Stimulated activated CD4-positive, alpha-beta T cell treated with anti-CD3 and anti-CD28 coated beads, TNF-alpha, amount 100 ng/mL, for 4 hours (primary cell): Measurements from ENCODE around the gene GALNT3.

ENCODE experiments used
- DNase-seq, 3 experiments: peaks; one replicate each; pipeline ENCODE4 v3.0.0-alpha.2; 2020; ENCODE audit warnings: low read depth in 3 of 3

Gene GALNT3

DNA sequence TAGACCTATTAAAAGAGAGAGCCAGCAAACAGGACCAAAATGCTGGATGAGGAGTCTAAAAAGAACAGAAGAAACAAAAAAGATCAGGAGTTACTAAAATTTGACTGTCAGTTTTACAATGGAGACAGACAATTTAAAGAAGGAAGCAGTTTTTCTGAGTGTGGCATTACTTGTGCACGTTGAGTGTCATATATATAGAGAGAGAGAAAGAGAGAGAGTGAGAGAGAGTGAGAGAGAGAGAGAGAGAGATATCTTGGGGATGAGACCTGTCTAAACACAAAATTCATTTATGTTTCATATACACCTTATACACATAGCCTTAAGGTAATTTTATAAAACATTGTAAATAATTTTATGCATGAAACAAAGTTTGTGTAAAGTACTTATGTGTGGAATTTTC is 2.1 kb upstream of the GALNT3 start:
- DNase-seq = no peak

DNA sequence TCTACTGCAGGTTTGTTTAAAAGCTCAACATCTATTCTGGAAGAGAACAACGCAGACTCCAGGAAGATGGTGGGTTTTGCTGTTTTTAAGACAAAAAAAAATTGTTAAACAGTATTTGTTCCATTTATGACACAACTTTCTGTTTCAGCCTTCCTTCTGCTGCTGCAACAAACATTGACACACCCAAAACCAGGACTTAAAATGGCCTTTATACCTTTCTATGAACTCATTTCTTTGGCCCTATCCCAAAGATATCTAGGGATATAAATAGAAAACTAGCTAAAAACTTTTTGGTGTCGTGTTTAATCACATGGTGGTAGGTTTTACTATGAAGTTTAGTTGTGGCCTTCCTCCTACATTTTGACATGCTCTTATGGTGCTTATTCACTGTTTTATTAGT is 964 bp upstream of the GALNT3 start:
- no peak for DNase-seq

DNA sequence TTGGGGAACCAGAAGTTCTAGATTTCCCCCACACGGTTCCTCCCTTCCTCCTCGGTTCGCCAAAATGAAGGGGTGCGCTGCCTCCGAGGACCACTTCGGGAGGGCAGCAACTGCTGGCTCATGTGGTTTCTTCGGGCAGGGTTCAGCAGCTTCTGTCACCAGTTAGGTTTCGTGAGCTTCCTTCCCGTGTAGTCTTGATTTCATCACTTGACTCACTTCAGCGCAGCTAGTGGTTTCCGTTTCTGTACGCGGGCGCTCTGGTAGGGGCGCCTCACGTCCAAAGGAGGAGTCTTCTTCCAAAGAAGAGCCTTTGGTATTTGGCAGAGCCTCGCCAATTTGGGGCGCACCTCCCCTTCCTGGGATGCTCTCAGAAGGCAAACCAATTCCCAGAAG is 485 bp upstream of the GALNT3 start:
- DNase-seq = peak in 2 of 3 experiments; percentile 19 to 22

DNA sequence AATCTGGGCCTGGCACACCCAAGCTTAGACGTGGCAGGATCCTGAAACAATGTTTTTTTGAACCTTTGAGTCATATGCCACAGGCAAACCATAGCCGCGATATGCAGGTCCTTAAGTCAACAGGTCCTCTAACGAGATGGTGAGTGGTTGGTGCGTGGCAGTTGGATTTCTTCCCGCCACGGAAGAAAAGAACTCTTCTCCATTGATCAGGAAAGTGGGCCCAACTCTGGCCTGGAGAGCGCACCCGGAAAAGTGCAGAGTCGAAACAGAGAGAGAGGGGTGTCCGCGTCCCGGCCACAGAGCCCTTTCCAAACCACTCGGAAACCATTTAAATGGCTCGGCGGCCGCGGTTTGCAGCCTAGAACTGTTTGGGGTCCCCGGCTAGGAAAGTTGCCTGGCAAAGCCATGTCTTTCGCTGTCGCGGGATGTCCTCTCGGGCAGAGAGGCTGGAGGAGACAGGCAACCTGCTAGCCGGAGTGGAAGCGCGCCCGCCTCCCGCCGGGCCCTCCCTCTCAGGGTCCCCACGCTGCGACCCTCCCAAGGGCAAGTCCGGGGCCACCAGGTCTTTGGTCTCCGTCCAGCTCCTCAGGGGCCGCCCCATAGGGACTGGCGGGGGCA is 777 bp downstream of the GALNT3 start:
- DNase-seq = no peak

DNA sequence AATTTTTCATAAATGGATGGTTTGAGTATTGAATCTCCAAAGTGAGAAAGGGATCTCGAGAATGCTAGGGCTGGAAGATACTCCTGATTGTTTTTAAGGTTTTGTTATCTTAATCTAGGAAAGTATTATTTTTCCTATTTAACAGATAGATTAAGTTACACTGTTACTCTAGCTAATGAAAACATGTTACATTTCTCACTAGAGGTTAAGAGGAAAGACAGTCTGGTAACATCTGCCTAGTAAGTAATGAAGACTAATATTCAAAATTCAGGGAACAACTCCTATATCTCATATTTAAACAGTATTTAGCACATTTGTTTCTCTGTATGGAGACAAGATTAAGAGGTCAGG is 2.0 kb downstream of the GALNT3 start:
- DNase-seq = no peak

DNA sequence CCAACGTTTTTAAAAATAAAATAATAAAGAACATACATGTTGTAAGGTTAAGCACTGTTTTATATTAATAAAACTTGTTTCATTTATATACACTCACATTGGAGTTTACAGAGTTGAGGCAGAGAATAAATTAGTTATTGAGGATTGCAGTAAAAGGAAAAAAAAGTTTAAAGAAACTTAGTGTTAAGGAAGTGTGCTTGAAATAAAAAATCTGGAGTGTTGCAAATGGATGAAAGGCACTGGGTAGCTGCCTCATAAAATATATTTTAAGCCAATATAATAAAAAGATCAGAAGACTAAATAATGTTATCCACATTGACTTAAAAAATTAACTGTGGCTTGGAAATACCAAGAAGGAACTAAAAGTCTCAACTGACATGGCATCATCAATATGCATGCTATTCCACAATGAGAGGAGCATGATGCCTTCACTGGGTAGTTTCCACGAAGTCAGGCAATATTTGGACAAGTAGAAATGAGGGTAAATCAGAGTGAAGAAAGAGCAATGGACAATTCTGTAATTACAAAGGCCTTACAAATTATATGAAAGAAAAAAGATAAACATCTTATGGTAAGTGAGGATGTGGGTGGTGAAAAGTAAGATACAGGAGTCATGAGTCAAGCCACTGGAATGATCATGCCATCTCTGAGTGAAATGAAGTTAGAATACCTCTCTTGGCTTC is 2.5 kb downstream of the GALNT3 start:
- DNase-seq = no peak

DNA sequence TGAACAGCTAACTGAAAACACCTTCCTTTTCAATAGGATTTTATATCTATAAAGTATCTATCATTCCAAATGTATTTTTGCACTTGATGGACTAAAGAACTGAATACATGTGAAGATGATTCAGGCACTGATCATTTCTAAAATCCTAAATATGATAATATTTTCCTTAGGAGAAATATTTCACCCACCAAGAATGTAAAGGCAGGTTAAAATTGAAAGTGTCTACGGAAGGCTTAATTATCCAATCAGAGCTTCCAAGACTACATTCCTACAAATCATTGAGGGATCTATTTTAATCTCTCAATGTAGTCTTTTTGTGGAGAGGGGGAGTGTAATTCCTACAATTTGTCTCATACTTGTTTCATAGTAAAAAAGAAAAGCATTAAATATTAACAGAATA is 3.6 kb downstream of the GALNT3 start:
- DNase-seq = no peak

DNA sequence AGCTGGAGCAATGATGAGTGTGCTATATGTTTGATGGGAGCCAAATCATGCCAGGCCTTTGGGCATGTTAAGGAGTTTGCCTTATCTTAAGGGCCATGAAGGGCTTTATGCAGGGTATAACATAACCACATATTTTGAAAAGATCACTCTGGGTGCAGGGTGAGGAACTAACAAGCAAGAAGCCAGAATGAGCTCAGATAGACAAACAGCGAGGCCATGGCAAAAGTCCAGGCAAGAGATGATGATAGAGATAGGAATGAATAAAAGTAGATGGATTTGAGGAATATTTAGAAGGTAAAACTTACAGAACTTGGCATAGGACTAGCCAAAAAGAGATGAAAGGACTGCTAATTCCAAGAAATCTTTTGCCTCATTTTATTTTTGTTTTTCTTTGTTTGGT is 6.7 kb downstream of the GALNT3 start:
- DNase-seq = no peak

DNA sequence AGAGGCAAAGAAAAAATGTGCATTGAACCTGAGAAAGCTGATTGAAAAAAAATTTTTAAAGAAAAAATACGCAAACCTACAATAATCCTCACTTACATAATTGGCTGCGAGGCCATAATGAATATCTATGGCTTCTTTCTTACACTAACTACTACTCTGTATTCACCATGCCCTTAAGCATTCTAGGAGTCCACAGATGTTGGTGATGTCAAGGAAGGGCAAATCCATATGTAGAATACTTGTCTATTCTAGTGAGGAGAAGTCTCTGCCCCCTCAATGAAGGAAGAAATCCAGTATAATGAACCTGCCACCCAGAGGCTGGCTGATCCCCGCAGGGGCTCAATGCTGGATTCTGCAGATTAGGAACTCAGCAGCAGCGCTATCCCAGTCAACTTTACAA is 14.3 kb downstream of the GALNT3 start:
- no peak for DNase-seq

DNA sequence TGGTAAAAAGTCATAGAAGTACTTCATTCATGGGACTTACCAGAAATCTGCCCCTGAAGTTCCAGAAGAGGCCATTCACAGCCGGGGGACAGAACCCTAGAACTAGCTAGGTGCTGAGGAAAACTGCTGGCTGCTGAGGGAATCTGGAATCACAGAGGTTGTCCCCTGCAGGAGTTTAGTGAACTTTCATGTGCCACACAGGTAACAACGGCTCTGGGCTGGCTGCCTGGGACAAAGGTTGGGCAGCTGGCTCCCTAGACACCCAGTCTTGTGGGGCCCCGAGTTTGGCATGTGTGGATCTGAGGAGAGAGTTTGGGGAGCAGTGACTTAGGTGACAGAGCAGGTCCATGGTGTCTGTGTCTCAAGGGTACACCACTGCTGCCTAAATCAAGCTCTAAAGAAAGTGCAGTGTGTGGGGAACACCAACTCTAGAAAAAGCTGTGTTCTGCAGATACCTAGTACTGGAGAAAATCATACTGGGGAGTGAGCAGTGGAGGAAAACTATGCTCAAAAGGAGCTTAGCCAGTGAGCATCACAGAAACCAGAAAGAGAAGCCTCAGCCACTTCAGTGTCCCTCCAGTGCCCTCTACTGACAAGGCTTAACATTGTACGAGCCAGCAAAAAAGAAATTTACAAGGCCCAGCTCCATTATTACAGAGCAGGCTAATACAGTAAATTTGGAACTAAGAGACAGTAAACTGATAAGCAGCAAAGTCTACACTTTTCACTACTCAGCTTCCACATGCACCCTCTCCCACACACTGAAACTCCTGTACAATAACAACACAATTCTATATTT is 15.2 kb downstream of the GALNT3 start:
- DNase-seq = no peak

DNA sequence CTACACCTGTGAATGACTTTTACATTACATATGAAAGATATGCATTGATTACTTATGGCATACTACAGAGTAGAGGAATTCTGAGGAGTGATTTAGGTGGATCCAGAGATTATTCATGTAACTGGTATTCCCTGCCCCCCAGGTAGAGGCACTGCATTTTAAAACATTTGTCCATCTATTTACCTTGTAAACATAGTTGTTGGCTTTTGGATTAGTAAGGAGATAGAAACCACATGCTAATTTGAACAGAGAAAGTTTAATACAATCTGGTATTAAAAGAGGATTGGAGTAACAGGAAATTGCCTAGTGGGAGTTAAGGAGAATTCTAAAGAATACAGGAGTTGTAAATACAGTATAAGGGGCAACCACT is 15.9 kb downstream of the GALNT3 start:
- DNase-seq = no peak

DNA sequence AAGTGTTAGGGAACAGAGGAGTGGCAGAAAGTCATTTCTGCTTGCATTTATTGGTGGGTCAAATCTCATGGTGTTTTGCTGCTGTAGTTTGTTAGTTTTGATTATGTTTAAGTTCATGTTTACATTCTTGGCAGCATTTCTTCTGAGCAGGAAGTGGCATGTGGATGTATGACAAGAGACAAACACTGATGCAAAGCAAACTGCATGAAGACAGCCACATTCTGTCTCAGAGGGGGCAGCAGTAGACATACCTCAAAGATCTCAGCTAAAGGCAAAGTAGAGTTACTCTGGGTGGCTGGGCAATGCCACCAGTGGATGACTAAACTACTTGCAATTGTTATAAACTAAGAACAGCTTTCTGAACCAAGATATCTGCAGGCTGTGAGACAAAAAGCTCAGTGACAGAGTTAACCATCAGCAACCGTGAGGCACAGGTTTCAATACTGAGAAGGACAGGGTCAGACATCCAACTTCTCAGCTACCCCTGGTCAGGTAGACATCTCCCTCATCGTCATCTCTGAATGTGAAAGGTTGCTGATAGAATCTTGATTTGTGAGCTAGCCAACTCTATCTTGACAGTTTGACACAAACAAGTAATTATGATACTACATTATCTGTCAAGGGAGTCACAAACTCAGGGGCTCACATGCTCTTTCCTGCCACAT is 16.4 kb downstream of the GALNT3 start:
- DNase-seq = no peak

DNA sequence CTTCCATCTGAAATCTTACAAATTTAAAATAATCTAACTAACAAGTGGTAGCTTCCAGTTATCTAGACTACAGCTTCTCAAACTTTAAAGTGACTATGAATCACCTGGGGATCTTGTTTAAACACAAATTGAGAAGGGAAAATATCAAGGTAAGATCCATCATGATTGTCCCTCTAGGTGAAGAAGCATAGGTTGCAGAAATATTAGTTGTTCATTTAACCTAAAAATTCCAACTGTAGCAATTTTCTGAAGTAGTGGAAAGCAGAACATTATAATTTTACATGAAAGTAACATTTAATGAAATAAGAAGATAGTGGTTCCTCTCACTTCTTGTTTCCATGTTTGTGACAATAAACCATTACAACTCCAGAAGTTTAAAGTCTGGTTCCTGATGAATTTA is 17.3 kb downstream of the GALNT3 start:
- DNase-seq = no peak

DNA sequence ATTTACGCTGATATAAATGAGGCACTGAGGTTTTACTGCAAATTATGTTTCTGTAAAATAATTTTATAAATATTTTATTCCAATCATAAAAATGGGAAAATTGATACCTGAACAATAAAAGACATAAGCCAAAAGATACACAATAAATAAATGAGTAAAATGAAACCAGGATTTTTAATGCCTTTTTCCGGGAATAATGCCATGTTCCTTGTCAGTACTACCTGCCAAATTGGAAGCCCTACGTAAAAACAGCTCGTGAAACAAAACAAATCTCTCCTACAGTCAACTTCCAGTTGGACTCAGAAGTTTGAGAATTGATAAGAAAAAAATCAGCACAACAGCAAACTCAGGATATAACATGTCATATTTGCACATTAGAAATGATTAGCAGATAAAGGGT is 18.0 kb downstream of the GALNT3 start:
- no peak for DNase-seq

DNA sequence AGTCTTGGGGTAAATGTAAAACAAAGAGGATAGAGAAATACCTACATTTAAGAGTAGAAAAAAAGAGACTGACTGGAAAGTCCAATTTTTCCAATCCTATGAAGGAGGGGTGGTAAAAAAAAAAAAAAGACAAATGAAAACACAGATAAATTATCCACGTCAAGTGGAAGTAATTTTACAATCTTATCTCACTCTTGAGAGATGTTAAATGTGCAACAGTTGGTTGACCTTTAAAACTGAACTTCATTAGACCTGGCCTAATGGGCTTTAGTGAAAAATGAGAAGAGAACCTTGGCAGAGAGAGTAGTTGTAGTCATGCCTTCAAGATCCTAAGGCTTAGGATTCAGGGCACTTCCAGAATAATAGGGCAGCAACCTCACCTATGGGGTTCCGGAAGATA is 20.4 kb downstream of the GALNT3 start:
- no peak for DNase-seq

DNA sequence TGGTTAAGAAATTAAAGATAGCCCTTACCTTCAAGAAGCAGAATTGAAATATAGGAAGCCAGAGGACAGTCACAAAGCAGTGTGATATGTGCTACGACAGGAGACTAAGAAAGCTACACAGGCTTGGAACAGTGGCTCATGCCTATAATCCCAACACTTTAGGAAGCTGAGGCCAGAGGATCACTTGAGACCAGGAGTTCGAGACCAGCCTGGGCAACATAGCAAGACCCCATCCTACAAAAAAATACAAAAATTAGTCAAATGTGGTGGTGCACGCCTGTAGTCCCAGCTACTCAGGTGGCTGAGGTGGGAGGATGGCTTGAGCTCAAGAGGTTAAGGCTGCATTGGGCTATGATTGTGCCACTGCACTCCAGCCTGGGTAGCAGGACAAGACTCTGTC is 21.9 kb downstream of the GALNT3 start:
- DNase-seq = no peak

DNA sequence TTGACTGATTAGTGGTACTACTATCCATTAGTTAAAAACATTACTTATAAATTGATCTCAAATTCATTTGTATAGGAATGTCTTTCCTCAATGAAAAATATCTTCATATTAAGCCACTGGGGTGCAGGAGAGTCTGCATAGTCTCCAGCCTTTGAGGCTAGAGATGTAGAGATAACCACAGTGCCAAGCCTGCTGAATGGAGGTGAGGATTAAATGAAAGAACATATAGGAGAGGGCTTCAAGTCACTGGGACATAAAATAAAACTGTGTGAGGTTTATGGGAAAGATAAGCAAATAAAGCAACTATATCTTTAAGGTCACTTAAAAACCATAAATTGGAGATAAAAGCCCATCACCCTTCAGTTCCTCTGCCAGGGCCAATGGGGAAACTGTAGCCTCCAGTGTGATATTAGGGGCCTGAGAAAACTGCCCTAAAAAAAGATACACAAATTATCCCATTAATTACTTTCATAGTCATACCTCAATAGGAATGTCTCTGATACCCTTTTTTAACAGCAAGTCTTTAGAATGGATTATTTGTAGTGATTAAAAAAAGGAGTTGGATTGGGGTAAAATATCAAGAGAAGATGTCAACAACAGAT is 27.6 kb downstream of the GALNT3 start:
- no peak for DNase-seq

DNA sequence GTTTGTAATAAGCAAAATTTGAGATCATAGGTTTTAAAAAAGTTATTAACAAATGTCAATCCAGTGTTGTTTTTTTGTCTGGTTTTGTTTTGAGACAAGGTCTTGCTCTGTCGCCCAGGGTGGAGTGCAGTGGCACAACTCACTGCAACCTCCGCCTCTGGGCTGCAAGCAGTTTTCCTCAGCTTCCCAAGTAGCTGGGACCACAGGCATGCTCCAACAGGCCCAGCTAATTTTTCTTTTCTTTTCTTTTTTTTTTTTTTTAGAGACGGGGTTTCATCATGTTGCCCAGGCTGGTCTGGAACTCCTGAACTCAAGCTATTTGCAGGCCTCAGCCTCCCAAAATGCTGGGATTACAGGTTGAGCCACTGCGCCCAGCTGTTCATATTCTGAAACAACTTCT is 31.3 kb downstream of the GALNT3 start:
- no peak for DNase-seq

DNA sequence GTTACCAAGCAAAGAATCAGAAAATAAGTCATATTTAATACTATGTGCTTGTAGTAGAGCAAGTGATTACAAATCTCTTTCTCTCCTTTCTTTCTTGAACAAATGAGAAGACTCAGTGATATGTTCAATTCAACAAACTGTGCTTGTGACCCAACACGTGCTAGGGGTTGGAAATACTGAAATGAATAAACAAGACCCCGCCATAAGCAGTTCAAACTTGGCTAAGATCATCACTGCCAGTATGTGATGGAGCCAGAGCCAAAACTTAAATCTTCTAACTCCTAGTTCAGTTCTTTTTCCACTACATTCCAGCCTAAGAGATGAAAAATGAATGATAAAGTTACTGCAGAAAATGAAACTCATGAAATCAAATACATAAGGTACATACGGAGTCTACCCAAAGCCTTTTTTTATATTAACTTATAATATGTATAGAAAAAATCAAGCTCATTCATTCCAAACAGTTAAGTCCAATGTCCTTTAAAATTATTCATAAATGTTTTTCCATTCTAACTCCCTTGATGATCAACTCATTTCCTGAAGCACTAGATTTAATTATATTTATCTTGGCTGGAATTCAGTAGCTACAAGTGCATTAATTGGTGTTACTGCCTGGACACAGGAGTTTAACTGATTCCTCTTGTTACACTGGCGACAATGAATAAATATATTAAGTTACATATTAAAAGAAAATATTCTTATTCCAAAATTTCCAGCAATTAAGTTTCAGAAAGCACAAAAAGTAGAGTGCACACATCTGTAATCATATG is 36.0 kb downstream of the GALNT3 start:
- no peak for DNase-seq

DNA sequence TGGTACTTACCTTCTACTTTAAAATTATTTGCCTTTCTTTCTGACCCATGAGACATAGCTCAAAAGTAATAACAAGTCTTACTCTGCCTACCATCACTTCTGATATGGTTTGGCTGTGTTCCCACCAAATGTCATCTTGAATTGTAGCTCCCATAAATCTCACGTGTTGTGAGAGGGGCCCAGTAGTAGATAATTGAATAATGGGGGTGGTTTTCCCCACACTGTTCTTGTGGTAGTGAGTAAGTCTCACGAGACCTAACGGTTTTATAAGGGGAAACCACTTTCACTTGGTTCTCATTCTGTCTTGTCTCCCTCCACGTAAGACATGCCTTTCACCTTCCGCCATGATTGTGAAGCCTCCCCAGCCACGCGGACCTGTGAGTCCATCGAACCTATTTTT is 47.5 kb downstream of the GALNT3 start:
- no peak for DNase-seq

DNA sequence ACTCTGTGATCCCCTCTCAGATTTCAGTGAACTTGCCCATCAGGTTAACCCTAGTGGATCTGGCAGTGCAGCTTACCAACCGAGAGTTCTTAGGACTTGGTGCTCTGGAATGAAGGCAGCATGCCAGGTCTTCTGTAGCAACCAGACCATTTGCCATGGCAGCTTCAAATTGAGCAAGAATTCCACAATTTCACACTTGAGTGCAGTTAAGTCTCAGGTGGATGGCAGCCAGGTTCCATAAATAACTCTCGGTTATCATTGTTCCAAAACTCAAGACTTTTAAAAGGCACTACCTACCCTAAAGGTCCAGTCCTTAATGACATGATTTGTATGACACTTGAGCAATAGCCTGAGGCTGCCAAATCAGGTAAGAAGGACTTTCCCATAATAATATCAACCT is 48.1 kb downstream of the GALNT3 start:
- DNase-seq = no peak

DNA sequence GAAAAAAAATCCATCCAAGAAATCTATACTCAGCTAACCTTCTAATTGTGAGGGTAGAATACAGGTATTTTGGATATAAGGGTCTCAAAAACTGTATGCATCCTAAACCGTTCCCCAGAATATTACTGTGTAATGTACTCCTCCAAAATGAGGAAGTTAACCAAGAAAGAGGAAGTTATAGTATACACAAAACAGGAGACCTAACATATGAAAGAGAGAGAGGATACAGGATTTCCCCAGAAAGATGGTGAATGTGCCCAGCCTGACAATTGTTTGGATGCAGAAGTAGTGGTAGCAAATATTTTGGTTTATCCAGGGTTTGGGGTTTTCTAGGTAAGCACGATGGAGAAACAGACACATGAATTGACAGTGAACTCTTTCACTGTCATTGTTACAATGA is 50.6 kb downstream of the GALNT3 start:
- no peak for DNase-seq
